ENCODE results near the gene MAP3K15. TPM values are rescaled to one million over a fixed set of nuclear protein-coding genes. Genes with fewer than 3 reads are reported as not detected.
A peak's percentile ranks its signal among the peaks of the same experiment; 100 is the strongest.

The MAP3K15 gene
- total and polyA plus RNA-seq, 2 experiments from 2014 or later, result not detected

- Histone ChIP-seq H3K27ac (no peak overlapping the region), H3K4me2 (ENCODE audit: unreplicated experiment) (no peak overlapping the region), H3K9me3 (ENCODE audit: low read depth) (no peaks in the 10 kb centered on the region), H3K9ac (no peak overlapping the region), H4K20me1 (ENCODE audit: insufficient read depth) (no peaks in the 10 kb centered on the region), H3K27me3 (replicated peaks; ENCODE audit: insufficient read depth) (peaks cover 7% of the 10 kb centered on the region; the same call in 1 of the 2 replicates), H2AFZ (no peak overlapping the region), H3K4me3 (no peak overlapping the region), H3K36me3 (ENCODE audit: low read depth) (no peaks in the 10 kb centered on the region), H3K9me2 (ENCODE audit: insufficient read depth) (no peaks in the 10 kb centered on the region), H3F3A (ENCODE audit: insufficient read depth) (no peaks in the 10 kb centered on the region), H3K79me2 (ENCODE audit: insufficient read depth) (no peaks in the 10 kb centered on the region), H3K4me1 (ENCODE audit: insufficient read depth) (no peaks in the 10 kb centered on the region)
- in situ Hi-C loops (cut with MboI), result loop anchor here (25.0 kb wide), 1 partner anchor 131 kb away; no protein-coding TSS in a partner anchor
- 43 to 67% methylated on average over 4 of the region's 4 CpGs for WGBS, 2 experiments (ENCODE audit: low coverage in 1 of 2, low lambda C conversion rate in 2 of 2, missing lambda C conversion rate in 2 of 2)
- TF ChIP-seq EZH2phosphoT487 (IDR thresholded peaks at IDR 0.05; ENCODE audit: insufficient read depth, low read depth) (no peak), EZH2 (IDR thresholded peaks at IDR 0.05; ENCODE audit: insufficient read depth, poor library complexity, severe bottlenecking) (no peak)
- no peak for DNase-seq
Measured at GRCh38 chrX:19517965-19518364, 2.7 kb upstream of the MAP3K15 start.

GRCh38 chrX:19515615-19516105 is 352 bp upstream of the MAP3K15 start:
- no peak for TF ChIP-seq EZH2phosphoT487 (IDR thresholded peaks at IDR 0.05; ENCODE audit: insufficient read depth, low read depth)
- TF ChIP-seq EZH2 (IDR thresholded peaks at IDR 0.05; ENCODE audit: insufficient read depth, poor library complexity, severe bottlenecking), result peak; percentile 61
- DNase-seq, result no peak
- H3K27ac ChIP-seq, result no peak overlapping the region
- H3K9me3 ChIP-seq (ENCODE audit: low read depth), result no peaks in the 10 kb centered on the region
- H3K4me3 ChIP-seq, result no peak overlapping the region; the same call in 1 of the 2 replicates
- no peaks in the 10 kb centered on the region for H3K4me1 ChIP-seq (ENCODE audit: insufficient read depth)
- in situ Hi-C loops (cut with MboI), result loop anchor here (25.0 kb wide), 1 partner anchor 128 kb away; no protein-coding TSS in a partner anchor
- H3K4me2 ChIP-seq (ENCODE audit: unreplicated experiment), result no peak overlapping the region
- H3F3A ChIP-seq (ENCODE audit: insufficient read depth), result no peaks in the 10 kb centered on the region
- no peaks in the 10 kb centered on the region for H4K20me1 ChIP-seq (ENCODE audit: insufficient read depth)
- H2AFZ ChIP-seq, result no peak overlapping the region
- no peak overlapping the region for H3K9ac ChIP-seq
- H3K27me3 ChIP-seq (replicated peaks; ENCODE audit: insufficient read depth), result peaks cover 7% of the 10 kb centered on the region; the same call in 1 of the 2 replicates
- no peaks in the 10 kb centered on the region for H3K36me3 ChIP-seq (ENCODE audit: low read depth)
- H3K9me2 ChIP-seq (ENCODE audit: insufficient read depth), result no peaks in the 10 kb centered on the region
- no peaks in the 10 kb centered on the region for H3K79me2 ChIP-seq (ENCODE audit: insufficient read depth)
- WGBS, 2 experiments (ENCODE audit: low coverage in 1 of 2, low lambda C conversion rate in 2 of 2, missing lambda C conversion rate in 2 of 2), result 1 to 2% methylated on average over 17 to 22 of the region's 23 CpGs

GRCh38 chrX:19513383-19513782 is 1.9 kb downstream of the MAP3K15 start:
- Histone ChIP-seq H3K4me1 (ENCODE audit: insufficient read depth) (no peaks in the 10 kb centered on the region), H3K27me3 (replicated peaks; ENCODE audit: insufficient read depth) (peaks cover 7% of the 10 kb centered on the region; the same call in 1 of the 2 replicates), H3K4me3 (no peak overlapping the region), H3K79me2 (ENCODE audit: insufficient read depth) (no peaks in the 10 kb centered on the region), H3K9ac (no peak overlapping the region), H2AFZ (no peak overlapping the region), H3K4me2 (ENCODE audit: unreplicated experiment) (no peak overlapping the region), H3K9me2 (ENCODE audit: insufficient read depth) (no peaks in the 10 kb centered on the region), H3K9me3 (ENCODE audit: low read depth) (no peaks in the 10 kb centered on the region), H4K20me1 (ENCODE audit: insufficient read depth) (no peaks in the 10 kb centered on the region), H3K27ac (no peak overlapping the region), H3K36me3 (ENCODE audit: low read depth) (no peaks in the 10 kb centered on the region), H3F3A (ENCODE audit: insufficient read depth) (no peaks in the 10 kb centered on the region)
- in situ Hi-C loops (cut with MboI), result loop anchor here (25.0 kb wide), 1 partner anchor 126 kb away; no protein-coding TSS in a partner anchor
- DNase-seq, result no peak
- TF ChIP-seq EZH2phosphoT487 (IDR thresholded peaks at IDR 0.05; ENCODE audit: insufficient read depth, low read depth) (no peak), EZH2 (IDR thresholded peaks at IDR 0.05; ENCODE audit: insufficient read depth, poor library complexity, severe bottlenecking) (no peak)
- 2 to 8% methylated on average over 4 of the region's 4 CpGs for WGBS, 2 experiments (ENCODE audit: low coverage in 1 of 2, low lambda C conversion rate in 2 of 2, missing lambda C conversion rate in 2 of 2)

- no peaks in the 10 kb centered on the region for H3K4me1 ChIP-seq (ENCODE audit: insufficient read depth)
- H2AFZ ChIP-seq, result no peak overlapping the region
- TF ChIP-seq EZH2 (IDR thresholded peaks at IDR 0.05; ENCODE audit: insufficient read depth, poor library complexity, severe bottlenecking) (no peak), EZH2phosphoT487 (IDR thresholded peaks at IDR 0.05; ENCODE audit: insufficient read depth, low read depth) (no peak)
- H3K4me2 ChIP-seq (ENCODE audit: unreplicated experiment), result no peak overlapping the region
- H3F3A ChIP-seq (ENCODE audit: insufficient read depth), result no peaks in the 10 kb centered on the region
- H3K27me3 ChIP-seq (replicated peaks; ENCODE audit: insufficient read depth), result peaks cover 7% of the 10 kb centered on the region; the same call in 1 of the 2 replicates
- no peak overlapping the region for H3K4me3 ChIP-seq
- no peaks in the 10 kb centered on the region for H3K9me3 ChIP-seq (ENCODE audit: low read depth)
- WGBS, 2 experiments (ENCODE audit: low coverage in 1 of 2, low lambda C conversion rate in 2 of 2, missing lambda C conversion rate in 2 of 2), result 35 to 38% methylated on average over 7 to 8 of the region's 9 CpGs
- H3K9me2 ChIP-seq (ENCODE audit: insufficient read depth), result no peaks in the 10 kb centered on the region
- no peaks in the 10 kb centered on the region for H3K36me3 ChIP-seq (ENCODE audit: low read depth)
- H3K27ac ChIP-seq, result no peak overlapping the region
- H3K79me2 ChIP-seq (ENCODE audit: insufficient read depth), result no peaks in the 10 kb centered on the region
- in situ Hi-C loops (cut with MboI), result loop anchor here (25.0 kb wide), 1 partner anchor 126 kb away; no protein-coding TSS in a partner anchor
- DNase-seq, result no peak
- H4K20me1 ChIP-seq (ENCODE audit: insufficient read depth), result no peaks in the 10 kb centered on the region
- H3K9ac ChIP-seq, result no peak overlapping the region
Measured at GRCh38 chrX:19512961-19513360, 2.3 kb downstream of the MAP3K15 start.

Data from GM23248 (cell line).